Adipose tissue (tissue), 3 donors: ENCODE results near the gene ULK2. TPM values are rescaled to one million over a fixed set of nuclear protein-coding genes. Genes with fewer than 3 reads are reported as not detected.
A peak's percentile ranks its signal among the peaks of the same experiment; 100 is the strongest.

Source experiments
- H3K27ac ChIP-seq: one replicate; pipeline ENCODE4 v1.5.1; 2013; ENCODE audit warnings: low read depth, low read length
- WGBS, 3 donors: extraction: QIAGEN DNeasy Blood & Tissue Kit; methylation state at CpG; one replicate each; pipeline ENCODE4 v1.1.7; 2013; 5-methylcytosine and 5-hydroxymethylcytosine counted together
- polyA plus RNA-seq, 3 donors: library from polyadenylated mRNA; stranded (reverse); fragments of 200-250 nt; gene quantifications; one replicate each; pipeline ENCODE4 v1.2.3, GENCODE V29; 2013
- donor health status: healthy with polysubstance abuse.
- donor health status: Bipolar disorder and iron deficiency.
- donor health status: healthy.

ULK2 gene
- polyA plus RNA-seq, 3 donors: 4.6 to 18.6 (median 7.4) TPM

DNA sequence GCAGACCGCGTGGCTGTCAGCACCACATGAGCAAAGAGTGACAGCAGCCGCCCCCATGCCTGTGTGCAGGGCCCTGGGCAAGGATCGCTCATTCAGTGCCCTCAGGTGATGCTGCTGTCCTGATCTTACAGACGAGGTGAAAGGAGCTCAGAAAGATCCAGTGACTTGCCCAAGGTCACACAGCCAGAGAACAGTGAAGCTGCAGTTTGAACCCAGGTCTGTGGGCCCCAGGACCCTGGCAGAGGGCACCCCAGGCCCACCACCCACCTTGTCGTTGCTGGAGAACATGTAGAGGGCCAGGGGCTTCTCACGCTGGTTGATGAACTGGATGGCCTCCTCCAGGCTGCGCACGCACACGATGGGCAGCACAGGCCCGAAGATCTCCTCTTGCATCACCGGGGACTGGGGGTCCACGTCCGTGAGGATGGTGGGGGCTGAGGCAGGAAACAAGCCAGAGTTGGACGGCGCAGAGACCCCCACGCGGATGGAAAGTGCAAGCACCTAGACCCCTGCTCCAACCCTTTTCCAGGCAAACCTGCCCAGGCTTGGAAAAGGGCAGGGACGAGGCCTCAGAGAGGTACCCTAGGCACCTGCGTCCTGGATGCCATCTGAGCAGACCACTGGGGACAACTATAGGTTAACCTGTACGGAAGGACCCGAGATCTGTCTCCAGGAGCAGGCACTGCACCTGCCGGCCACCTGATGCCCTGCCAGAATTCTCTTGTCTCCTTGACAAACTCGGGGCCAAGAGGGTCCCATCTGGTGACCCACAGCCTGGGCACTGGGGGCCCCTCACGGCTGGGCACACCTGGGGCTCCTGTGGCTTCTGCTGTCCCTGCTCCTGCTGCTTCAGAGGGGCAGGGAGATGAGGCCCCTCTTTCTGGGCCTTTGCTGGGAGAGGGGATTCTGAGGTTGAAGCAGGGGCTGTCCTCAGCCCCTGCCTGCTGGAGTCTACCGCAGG, 128.2 kb downstream of the ULK2 start:
- H3K27ac ChIP-seq: no peak overlapping the region
- 87 to 93% (median 92%) methylated on average over 26 of the region's 26 CpGs for WGBS, 3 donors

- H3K27ac ChIP-seq: no peak overlapping the region
- WGBS, 3 donors: 95 to 98% (median 96%) methylated on average over 9 of the region's 9 CpGs
Measured at GRCh38 chr17:19738757-19739156, 129.0 kb downstream of the ULK2 start.

GRCh38 chr17:19738073-19738449, 129.7 kb downstream of the ULK2 start:
- WGBS, 3 donors: 93 to 94% (median 94%) methylated on average over 14 of the region's 14 CpGs

GRCh38 chr17:19737305-19738072, 130.2 kb downstream of the ULK2 start:
- H3K27ac ChIP-seq: no peak overlapping the region
- WGBS, 3 donors: 83 to 86% (median 83%) methylated on average over 15 of the region's 15 CpGs

More at GRCh38 chr17:19738073-19738449, 129.7 kb downstream of the ULK2 start:
- H3K27ac ChIP-seq: no peak overlapping the region

DNA sequence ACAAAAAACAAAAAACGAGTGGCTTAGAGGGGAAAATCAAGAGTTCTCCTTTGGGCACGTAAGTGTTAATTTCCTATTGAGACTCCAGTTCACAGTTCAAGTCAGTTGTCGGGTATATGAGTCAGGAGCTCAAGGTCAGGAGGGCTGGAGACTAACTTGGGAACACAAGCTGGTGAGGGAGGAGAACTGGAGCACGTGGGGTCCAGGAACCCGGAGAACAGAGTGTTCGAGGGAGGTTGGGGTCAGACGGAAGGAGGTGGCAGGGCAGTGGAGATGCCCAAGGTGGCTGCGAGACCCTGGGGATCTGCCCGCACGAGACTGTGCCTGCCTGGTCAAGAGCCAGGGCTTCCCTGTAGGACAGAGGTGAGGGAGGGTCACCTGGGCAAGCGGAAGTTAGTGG, 131.7 kb downstream of the ULK2 start:
- no peak overlapping the region for H3K27ac ChIP-seq
- 63 to 73% (median 69%) methylated on average over 11 of the region's 11 CpGs for WGBS, 3 donors

DNA sequence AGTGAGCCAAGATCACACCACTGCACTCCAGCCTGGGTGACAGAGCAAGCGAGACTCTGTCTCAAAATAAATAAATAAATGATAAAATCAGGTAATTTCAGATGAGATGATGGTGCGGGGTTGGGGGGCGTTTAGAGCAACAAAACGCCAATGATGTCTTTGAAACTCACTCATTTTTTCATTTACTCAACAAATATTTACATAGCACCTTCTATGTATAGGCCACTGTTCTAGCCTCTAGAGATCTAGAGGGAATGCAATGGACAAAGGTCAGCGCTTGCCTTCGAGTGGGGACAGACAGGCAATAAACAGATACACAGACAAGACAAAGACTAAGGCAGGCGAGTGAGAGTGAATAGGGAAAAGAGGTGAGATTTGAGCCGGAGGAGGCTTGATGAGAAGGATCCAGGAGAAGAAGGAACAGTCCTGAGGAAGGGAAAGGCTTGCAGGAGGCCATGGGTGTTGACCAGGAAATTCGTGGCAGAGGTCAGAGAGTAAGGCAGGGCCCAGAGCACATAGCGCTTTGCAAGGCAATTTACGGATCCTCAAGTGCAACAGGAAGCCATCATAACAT, 133.7 kb downstream of the ULK2 start:
- WGBS, 3 donors: 60 to 80% (median 77%) methylated on average over 11 of the region's 11 CpGs

DNA sequence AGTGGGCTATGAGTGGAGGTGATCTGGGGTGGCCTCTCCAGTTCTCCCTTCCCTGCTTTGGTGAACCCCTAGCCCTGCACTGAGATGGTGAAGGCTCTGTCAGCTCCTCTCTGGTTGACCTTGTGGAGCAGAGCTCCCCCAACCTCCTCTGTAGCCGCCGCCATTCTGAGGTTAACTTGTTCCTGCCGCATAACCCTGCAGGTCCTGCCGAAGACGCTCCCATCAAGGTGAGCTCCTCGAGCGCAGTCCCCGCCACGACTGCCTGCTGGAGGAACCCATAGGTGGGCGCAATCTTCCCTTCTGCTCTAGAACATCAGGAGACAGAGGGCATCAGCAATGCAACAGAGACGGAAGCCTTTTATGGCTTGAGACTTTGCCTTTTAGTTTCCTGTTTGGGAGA, 136.1 kb downstream of the ULK2 start:
- 89 to 94% (median 93%) methylated on average over 11 of the region's 11 CpGs for WGBS, 3 donors
- H3K27ac ChIP-seq: no peak overlapping the region

More for the DNA sequence above, 133.7 kb downstream of the ULK2 start:
- H3K27ac ChIP-seq: no peak overlapping the region

DNA sequence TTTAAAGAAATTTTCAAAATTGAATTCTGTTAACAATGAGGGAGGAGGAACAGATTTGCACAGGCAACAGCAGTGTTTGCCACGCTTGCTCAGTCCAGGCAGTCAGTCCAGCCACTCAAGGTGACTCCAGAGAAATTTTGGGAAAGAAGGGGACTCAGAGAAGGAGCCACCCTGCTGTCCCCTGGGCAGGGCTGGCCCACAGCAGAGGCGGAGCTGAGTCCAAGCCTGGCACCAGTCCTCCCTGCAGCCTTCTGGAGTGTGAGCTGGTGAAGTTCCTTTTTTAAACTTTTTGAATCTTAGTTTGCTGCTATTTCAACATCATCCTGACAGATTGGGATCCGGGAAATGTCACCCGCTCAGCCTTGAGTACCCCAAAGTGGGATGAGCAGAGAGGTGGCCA, 136.9 kb downstream of the ULK2 start:
- H3K27ac ChIP-seq: no peak overlapping the region

DNA sequence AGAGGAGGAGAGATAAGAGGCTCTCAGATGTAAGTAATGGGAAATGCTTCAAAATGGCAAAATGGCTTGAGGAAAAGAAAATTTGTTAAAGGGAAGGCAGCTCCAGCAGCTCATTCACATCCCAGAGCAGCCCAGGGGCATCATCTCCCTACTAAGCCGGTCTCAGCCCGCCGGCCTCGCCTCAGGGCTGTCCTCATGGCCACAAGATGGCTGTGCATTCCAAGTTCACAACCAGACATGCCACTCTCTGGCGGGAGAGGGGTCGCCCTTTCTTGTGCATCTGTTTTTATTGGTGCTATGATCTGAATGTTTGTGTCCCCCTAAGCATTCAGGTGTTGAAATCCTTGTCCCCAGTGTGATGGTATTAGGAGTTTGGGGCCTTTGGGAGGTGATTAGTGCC, 137.8 kb downstream of the ULK2 start:
- no peak overlapping the region for H3K27ac ChIP-seq
- WGBS, 3 donors: 94 to 95% (median 95%) methylated on average over 6 of the region's 6 CpGs

More for the DNA sequence above, 136.9 kb downstream of the ULK2 start:
- 55 to 83% (median 71%) methylated on average over 4 of the region's 4 CpGs for WGBS, 3 donors

- 8 to 27% (median 11%) methylated on average over 7 of the region's 7 CpGs for WGBS, 3 donors
- peak overlapping the region; percentile 4 for H3K27ac ChIP-seq
Measured at GRCh38 chr17:19728084-19728495, 139.6 kb downstream of the ULK2 start.

- 38 to 54% (median 41%) methylated on average over 4 of the region's 4 CpGs for WGBS, 3 donors
Measured at GRCh38 chr17:19727501-19728078, 140.1 kb downstream of the ULK2 start.

DNA sequence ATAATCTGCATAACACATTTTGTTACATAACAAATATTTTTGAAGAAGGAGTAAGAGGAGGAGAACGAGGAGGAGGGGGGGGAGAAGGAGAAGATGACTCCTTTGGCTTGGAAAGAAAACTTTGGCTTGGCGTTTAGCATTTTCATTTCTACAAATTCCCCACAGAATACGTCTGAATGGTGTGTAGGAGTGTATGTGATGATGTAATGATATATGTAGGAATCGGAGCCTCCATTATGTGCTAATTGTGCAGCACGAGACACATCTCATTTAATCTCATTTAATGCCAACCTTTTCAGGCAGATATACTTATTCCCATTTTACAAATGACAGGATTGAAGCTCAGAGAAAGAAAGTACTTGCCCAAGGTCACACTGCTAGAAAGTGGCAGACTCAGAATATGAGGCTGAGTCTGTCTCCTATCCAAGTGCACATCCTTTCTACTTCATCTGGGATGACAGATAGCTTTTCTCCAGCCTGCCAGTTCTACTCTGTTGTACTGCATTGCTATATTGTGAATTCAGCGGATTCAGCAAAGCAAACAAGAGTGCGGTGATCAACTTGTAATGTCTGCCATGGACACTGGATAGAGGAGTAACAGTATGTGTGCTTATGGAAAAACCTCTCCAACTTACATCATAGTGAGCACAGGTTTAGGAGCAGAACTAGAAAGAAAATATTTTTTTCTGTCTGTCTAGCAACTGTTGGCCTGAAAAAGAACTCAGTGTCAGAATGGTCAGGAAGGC, 140.9 kb downstream of the ULK2 start:
- 60 to 86% (median 69%) methylated on average over 7 of the region's 7 CpGs for WGBS, 3 donors
- no peak overlapping the region for H3K27ac ChIP-seq

More at GRCh38 chr17:19727501-19728078, 140.1 kb downstream of the ULK2 start:
- peak overlapping the region; percentile 4 for H3K27ac ChIP-seq

DNA sequence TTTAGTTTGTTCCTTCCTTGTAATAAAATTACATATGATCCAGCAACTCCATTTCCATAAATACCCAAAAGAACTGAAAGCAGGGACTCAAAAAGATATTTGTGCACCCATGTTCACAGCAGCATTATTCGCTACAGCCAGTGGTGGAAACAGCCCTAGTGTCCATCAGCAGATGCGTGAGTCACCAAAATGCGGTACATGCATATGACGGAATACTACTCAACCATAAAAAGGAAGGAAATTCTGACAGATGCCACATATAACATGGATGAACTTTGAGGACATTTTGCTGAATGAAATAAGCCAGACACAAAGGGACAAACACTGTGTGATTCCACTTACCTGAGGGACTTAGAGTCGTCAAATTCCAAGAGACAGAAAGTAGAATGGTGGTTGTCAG, 142.2 kb downstream of the ULK2 start:
- H3K27ac ChIP-seq: no peak overlapping the region
- 84 to 95% (median 87%) methylated on average over 5 of the region's 5 CpGs for WGBS, 3 donors

GRCh38 chr17:19724501-19725420, 143.0 kb downstream of the ULK2 start:
- WGBS, 3 donors: 37 to 43% (median 39%) methylated on average over 55 of the region's 55 CpGs

GRCh38 chr17:19723964-19724363, 143.8 kb downstream of the ULK2 start:
- 100% methylated on average over 1 of the region's 1 CpG for WGBS, 3 donors
- H3K27ac ChIP-seq: no peak overlapping the region

More at GRCh38 chr17:19724501-19725420, 143.0 kb downstream of the ULK2 start:
- H3K27ac ChIP-seq: no peak overlapping the region
